GM19438 (cell line): ENCODE measurements around the gene B3GAT3.
"Not testable (repeated sequence)": the region's sequence is repeated elsewhere in the genome, so short reads cannot be mapped to it uniquely, and the experiment has no call there.

Experiments
- ATAC-seq: cut with Tn5 transposase; IDR thresholded peaks from one replicate; pipeline ENCODE4 v1.9.1; 2021; ENCODE audit warnings: low read depth; ENCODE audit not compliant: unreplicated experiment

Gene B3GAT3

GRCh38 chr11:62580959-62581715 is 40.6 kb downstream of the B3GAT3 start:
- no peak for ATAC-seq

GRCh38 chr11:62579252-62579651 is 42.5 kb downstream of the B3GAT3 start:
- no peak for ATAC-seq

GRCh38 chr11:62578541-62578940 is 43.2 kb downstream of the B3GAT3 start:
- no peak for ATAC-seq

- no peak for ATAC-seq
Measured at GRCh38 chr11:62577046-62577714, 44.6 kb downstream of the B3GAT3 start.

- no peak for ATAC-seq
Measured at GRCh38 chr11:62575837-62576236, 45.9 kb downstream of the B3GAT3 start.

- ATAC-seq = no peak
Measured at GRCh38 chr11:62575156-62575555, 46.6 kb downstream of the B3GAT3 start.

- peak; percentile 20 for ATAC-seq
Measured at GRCh38 chr11:62574363-62575071, 47.3 kb downstream of the B3GAT3 start.

GRCh38 chr11:62573592-62574362 is 48.0 kb downstream of the B3GAT3 start, which contains the start of gene EEF1G:
Gene EEF1G (minus strand): TSS chr11:62573891. CDS start chr11:62573842, 49 bp downstream.
- ATAC-seq = peak; percentile 82

GRCh38 chr11:62573006-62573591 is 48.7 kb downstream of the B3GAT3 start:
- no peak for ATAC-seq

GRCh38 chr11:62572431-62572830 is 49.4 kb downstream of the B3GAT3 start:
- no peak for ATAC-seq

GRCh38 chr11:62571493-62571892 is 50.3 kb downstream of the B3GAT3 start:
- ATAC-seq = not testable (repeated sequence)

GRCh38 chr11:62570903-62571302 is 50.9 kb downstream of the B3GAT3 start:
- not testable (repeated sequence) for ATAC-seq

GRCh38 chr11:62569611-62570010 is 52.2 kb downstream of the B3GAT3 start:
- no peak for ATAC-seq

GRCh38 chr11:62567018-62567633 is 54.7 kb downstream of the B3GAT3 start:
- ATAC-seq = no peak

- ATAC-seq = no peak
Measured at GRCh38 chr11:62566247-62566646, 55.5 kb downstream of the B3GAT3 start.
